GM21723 (cell line): ENCODE measurements around the gene CYB561.

Experiments used
- ATAC-seq: cut with Tn5 transposase; IDR thresholded peaks from one replicate; pipeline ENCODE4 v1.9.1; 2021; ENCODE audit warnings: mild to moderate bottlenecking, moderate library complexity; ENCODE audit not compliant: unreplicated experiment

Gene CYB561

DNA sequence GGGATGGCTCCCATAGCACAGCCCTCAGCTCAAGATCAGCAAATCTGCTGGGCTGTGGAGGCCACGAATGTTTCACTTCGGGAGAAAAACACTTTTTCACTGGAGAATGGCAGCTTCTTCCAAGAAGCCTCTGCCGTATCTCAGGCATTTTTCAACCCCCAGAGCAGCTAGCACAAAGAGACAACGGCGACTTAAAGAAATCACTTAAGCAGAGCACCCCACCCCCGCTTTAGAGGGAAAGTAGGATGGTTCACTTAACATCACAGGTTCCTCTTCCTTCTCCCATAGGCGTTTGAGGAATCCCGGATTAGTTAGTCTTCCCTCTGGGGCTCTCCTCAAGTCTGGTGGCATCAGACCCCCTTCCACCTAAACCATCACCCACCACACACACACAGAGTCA, 27.6 kb downstream of the CYB561 start:
- no peak for ATAC-seq

DNA sequence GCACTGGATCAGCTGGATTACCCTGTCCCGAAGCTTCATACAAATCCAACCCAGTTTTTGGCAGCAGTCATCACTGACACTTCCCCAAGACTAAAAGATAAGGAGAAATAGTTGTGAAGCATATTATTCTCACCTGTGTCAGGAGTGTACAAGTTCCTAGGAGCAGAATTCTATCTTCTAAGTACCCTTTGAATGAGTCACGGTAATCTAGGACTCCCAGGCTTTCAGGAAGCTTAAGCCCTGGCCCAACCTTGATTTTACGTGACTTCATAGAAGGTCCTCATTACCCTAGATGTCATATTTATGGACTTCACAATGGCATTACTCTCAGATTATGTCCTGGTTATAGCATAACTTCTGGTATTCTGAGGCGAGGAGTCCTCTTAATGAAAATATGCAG, 31.9 kb downstream of the CYB561 start:
- ATAC-seq: no peak

DNA sequence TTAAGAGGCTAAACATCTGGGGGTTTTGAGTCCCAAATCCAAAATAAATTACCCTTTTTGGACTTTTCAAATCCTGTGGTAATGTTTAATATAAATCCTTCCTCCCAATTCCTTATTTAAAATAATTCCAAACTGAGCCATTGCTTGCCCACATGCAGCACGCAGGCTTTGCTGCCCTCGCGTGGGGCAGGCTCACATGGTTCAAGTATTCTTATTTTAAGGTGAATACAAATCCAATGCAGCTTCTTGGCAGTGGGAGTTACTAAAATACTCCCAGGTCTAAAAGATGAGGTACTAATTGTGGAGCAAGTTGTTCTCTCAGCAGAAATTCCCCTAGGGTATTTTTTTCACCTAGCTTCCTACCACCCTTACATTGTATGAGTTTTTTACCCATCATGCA, 33.0 kb downstream of the CYB561 start:
- ATAC-seq: no peak

DNA sequence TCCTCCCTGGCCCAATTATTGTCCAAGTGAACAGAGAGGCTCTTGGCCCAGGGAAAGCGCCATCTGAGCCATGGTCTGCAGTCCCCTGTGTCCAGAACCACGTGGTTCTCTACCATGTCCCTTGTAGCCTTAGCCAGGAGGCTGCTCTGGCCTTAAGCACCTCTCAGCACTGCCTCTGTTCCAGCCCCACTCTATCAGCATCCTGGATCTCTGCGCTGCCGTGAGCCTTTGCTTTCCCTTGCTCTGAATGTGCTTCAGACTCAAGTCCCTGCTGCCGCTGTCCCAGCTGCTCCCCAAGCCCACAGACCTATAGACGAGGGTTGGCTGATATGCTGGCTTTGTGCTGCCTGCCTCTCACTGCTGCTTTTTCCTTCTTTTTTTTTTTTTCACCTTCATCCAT, 33.9 kb downstream of the CYB561 start:
- no peak for ATAC-seq

DNA sequence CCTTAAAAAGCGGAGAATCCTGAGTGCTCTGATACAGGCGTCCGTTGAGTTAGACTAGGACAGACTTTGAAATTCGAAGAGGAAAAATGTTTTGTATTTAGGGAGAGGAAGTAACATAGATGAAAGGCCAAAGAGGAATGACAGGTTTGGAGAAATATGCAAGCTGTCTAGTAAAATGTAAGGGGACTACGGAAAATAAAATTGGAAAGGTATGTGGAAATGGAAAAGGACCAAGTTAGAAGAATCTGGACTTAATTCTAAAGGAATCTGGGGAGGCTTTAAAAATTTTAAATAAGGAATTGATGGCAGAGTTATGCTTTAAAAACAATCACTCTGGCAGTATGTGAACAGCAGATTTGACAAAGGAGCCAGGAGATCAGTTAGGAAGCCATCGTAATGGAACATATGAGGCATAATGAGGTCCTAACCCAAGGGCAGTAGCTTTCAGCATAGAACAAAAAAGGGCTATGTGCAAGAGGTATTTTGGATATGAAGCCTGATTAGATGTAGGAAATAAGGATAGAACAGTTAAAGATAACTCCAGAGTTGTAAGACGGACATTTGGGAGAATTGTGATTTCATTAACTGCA, 38.3 kb downstream of the CYB561 start:
- no peak for ATAC-seq

DNA sequence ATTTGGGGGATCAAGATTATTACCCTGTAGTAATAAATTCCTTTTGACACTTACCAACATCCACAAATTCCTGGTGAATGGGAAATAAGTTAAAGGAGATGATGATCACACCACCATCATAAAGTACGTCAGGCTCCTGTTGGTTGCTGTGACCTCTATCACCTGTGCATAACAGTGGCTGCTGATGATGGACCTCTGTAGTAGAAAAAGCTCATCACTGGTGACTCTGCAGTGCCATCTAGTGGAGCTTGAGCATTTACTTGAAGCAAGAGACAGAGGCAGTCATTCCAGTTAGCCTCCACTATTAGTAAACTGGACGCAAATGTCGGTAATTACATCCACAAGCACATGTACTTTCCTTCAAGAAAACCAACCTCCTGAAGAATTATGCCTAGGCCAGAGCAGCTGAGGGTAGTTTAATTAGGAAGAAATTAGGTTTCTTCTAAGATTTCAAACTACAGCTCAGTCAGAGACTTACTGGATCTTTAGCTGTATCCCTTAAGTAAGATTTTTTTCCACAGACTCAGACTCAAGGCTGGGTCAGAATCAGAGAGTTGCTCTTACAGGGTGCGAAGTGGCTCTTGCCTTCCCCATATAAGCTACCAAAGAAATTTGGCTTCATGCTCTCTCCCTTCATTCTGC, 39.3 kb downstream of the CYB561 start:
- ATAC-seq: peak; percentile 83

DNA sequence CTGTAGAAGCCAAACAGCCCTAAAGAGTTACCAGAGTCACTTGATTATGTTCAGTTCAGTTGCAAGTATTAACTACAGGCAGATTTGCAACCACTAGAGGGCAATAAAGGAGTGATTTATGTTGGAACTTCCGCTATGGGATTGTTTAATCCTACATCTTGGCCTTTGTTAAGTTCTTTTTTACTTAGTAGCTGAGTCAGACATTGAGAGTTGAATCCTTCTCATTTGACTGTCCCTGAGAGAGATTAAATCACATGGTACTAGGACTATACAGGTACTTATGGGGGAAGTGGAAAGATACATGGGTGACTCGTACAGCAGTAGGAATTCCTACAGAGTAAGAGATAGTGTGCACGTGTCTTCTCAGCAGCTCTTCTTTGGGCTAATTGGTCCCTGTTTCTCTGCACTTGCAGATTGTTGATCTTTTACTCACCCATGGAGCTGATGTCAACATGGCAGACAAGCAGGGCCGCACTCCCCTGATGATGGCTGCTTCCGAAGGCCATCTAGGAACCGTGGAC, 40.3 kb downstream of the CYB561 start:
- ATAC-seq: no peak

DNA sequence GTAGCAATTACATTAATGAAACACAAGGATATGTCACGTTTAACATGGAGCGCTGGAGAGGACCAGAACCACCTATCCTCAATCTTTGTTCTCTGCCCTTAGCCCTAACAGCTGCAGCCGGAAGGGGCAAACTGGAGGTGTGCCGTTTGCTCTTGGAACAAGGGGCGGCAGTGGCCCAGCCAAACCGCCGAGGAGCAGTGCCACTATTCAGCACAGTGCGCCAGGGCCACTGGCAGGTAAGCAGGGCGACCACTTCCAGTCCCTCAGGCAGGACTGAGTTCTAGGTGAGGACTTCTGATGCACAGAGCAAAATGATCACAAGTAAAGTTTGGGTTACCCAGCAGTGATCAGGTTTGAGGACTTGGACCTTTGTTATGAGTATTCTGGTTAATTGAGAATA, 41.1 kb downstream of the CYB561 start:
- no peak for ATAC-seq

DNA sequence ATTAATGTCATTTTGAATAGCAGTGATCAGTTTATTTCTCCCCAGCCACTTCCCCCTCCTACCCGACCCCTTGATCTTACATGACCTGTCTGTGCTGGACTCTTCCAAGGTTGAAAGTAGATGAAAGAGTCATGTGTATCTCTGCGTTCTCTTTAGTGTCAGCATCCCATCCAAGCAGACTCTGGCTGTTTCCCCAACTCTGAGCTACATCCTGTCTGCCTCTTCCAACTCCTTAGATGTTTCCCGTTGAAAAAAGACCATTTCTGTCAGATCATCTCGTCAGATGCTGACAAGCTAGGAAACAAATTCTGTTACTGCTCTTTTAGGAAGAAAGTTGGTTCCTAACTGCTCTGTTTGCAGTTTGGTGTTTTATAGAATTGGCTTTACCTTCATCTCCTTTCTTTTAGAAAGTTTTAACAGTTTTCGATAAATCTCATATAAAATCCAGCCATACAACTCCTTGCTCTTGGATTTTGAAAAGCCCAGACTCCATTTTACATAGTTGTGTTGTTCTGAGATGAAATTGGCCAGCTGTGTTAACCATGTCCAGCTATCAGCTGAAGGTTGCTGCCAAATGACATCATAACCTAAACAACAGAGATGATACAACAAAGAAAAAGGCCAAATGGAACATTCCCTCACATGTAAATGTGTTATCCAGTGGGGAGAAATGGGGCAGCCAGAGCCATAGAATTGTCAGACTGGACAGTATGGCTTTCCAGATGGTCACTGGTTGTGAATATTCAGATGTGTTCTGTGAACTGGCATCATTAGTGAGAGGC, 43.5 kb downstream of the CYB561 start:
- no peak for ATAC-seq

DNA sequence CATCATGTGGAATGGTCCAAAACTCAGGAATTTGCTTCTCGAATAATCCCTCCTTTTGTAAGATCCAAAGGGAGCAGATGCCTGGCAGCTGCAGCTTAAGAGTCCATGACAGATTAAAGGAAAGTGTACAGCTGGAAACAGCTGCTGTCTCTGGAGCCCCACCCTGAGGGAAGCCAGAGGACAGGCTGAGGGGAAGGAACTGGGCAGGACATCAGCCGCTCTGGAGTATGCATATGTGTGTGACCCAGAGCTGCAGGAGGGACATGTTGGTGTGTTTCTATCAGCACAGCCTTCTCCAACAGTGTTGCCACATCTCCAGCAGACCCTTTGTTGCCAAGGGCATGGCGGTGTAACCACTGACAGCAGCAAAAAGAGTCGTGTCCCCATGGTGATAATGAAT, 46.2 kb downstream of the CYB561 start:
- ATAC-seq: no peak

DNA sequence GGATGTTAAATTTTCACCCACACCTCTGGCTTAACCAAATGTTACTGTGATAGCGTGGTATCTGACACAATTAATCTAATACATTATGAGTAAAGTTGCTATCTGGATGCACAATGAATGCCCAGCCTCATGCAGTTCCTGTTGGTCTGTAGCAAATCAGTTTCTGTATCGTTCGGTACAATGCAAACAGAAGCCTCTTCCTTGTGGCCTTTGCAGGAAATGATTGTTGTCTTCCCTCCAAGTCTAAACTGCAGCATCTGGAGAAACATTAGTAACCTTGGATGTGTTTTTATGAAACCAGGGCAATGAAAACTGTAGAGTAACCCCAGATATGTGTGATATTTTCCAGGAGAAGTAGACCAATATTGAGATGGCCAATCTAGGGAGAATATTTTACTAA, 46.8 kb downstream of the CYB561 start:
- ATAC-seq: no peak

DNA sequence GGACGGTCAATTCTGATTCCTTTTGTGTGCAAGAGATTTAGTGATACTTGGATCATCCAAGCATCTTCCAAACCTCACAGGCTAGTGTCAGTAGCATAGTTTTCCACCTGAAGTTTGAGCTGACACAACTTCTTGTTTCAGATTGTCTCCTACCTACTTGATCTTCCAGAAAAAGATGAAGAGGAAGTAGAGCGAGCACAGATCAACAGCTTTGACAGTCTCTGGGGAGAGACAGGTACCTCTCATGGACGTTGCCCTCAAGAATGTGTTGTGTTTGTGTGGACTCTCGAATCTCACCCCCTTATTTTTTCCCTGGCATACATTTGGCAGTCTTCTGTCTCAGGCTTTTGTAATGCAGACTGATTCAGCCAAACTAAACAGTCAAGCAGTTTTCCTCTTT, 47.4 kb downstream of the CYB561 start:
- no peak for ATAC-seq

DNA sequence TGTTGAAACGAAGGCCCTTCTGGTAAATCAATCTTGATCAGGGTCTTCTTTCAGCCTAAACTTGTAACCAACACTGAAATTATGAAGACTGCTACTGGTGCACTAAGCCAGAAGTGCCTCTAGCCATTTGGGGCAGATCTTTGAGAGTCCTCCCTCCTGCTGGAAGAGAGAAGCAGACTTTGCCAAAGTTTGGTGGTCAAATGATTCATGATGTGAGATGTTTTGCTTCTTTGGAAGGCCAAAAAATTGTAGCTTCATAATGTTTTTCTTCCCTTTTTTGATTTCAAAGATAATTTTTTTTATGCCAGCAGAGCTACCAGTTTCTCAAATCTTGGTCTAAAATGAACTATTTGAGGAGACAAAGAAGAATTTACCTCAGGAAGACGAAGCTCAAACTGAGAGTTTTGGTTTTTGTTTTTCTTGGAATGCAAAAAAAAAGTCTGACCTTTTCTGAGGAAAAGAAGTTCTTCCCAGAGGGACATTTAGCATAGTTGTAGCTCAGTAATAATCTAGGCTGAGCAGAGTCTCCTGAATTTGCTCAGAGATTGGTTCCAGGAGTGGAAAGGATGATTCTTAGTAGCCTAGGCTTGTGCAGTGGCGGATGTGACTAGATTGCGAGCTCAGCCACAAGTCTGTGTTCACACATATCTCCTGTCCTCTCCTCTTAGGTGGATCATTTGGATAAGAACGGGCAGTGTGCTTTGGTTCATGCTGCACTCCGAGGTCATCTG, 50.9 kb downstream of the CYB561 start:
- ATAC-seq: no peak

DNA sequence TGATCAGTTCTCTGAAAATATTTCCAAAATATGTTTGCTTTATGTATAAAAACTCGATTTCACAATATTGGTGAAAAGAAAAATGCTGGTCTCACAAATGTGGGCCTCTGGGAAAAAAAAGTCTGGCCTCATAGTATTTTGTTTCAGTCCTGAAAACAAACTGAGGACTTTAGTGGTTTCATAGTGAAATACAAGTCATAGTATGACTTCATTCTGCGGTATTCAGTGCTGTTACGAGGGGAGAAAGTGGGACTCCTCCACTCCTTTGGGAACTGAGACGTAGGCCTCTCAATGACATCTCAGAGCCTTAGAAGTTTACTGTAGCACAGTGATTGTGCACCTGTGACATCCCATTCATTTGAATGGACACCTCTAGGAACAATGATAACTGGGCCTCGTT, 56.0 kb downstream of the CYB561 start:
- ATAC-seq: no peak

DNA sequence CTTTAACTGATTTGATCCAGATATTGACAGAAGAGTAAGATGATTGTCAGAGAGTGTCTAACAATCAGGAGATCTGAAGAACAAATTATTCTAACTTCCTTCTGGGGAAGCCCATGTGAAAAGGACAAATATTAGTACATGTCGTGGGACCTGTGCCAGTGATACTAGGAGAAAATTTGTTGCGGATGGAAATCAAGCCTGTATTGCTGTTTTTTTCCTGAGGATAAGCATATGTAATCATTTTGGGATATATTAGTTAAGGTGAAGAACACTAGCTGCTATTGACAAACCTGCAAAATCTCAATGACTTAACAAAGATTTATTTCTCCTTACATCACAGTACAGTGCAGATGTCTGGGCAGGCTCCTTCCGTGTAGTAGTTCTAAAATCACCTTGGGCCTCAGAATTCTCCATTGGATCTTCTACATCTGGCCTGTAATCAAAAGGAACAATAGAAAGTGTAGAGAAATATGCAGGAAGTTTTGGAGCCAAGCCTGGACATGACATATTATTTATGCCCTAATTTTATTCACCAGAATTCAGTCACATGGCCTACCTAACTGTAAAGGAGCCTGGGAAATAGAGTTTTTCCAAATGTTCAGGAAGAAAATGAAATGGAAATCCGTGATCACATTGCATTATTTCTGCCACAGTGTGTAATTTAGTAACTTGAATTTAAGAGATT, 58.3 kb downstream of the CYB561 start:
- ATAC-seq: no peak

DNA sequence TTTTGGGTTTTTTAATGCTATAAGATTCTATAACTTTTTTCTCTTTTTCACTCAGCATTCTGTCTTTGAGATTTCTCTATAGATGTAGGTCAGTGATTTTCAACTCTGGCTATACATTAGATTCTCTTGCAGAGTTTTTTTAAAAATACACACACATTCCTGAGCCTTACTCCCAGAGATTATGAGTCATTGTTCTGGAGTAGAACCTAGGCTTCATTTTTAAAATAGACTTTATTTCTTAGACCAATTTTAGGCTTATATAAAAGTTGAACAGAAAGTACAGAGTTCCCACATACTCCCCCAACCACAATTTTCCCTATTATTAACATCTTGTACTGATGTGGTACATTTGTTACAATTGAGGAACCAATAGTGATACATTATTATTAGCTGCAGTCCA, 63.3 kb downstream of the CYB561 start:
- no peak for ATAC-seq
